ENCODE results near the gene SLC38A3. TPM values are rescaled to one million over a fixed set of nuclear protein-coding genes. Genes with fewer than 3 reads are reported as not detected.

Gene SLC38A3
- not detected in 2 replicates for total RNA-seq

GRCh38 chr3:50204804-50205412 lies at the start of gene SLC38A3:
TSS of gene SLC38A3 (plus strand) at chr3:50205271. CDS start at chr3:50214200, 8,929 bp downstream.

GRCh38 chr3:50190936-50191660 lies 14.0 kb upstream of the SLC38A3 start, which contains the start of gene GNAT1:
TSS of gene GNAT1 (plus strand) at chr3:50191610. CDS start at chr3:50191726, 116 bp downstream.

GRCh38 chr3:50235716-50236483 lies 30.8 kb downstream of the SLC38A3 start, which contains the start of gene GNAI2:
TSS of gene GNAI2 (plus strand) at chr3:50236204. CDS start at chr3:50236336, 132 bp downstream.

GRCh38 chr3:50268703-50269451 lies 63.8 kb downstream of the SLC38A3 start, which contains the start of gene SEMA3B:
TSS of gene SEMA3B (plus strand) at chr3:50269147. CDS start at chr3:50269241, 94 bp downstream.

Other genes with a start within 250 kb of the SLC38A3 start
- 126 and 184 TPM in 2 replicates for gene RBM5, start 116.4 kb upstream of the SLC38A3 start, total RNA-seq
- gene SEMA3F, start 49.9 kb upstream of the SLC38A3 start, total RNA-seq: 7.4 and 7.6 TPM in 2 replicates
- not detected in 2 replicates for gene GNAT1, start 13.7 kb upstream of the SLC38A3 start, total RNA-seq
- gene GNAI2, start 30.9 kb downstream of the SLC38A3 start, total RNA-seq: 340 and 347 TPM in 2 replicates
- 26.0 and 88.5 TPM in 2 replicates for gene SEMA3B, start 63.9 kb downstream of the SLC38A3 start, total RNA-seq
- gene LSMEM2, start 73.8 kb downstream of the SLC38A3 start, total RNA-seq: 0.17 TPM in 1 of 2 replicates, not detected in the other
- 50.6 and 51.2 TPM in 2 replicates for gene IFRD2, start 87.2 kb downstream of the SLC38A3 start, total RNA-seq
- gene HYAL3, start 94.1 kb downstream of the SLC38A3 start, total RNA-seq: 3.3 and 14.9 TPM in 2 replicates
- 5.5 and 6.0 TPM in 2 replicates for gene NAA80, start 94.1 kb downstream of the SLC38A3 start, total RNA-seq
- gene HYAL1, start 98.3 kb downstream of the SLC38A3 start, total RNA-seq: 4.2 and 6.1 TPM in 2 replicates
- gene HYAL2, start 117.5 kb downstream of the SLC38A3 start, total RNA-seq: 46.1 and 86.3 TPM in 2 replicates
- 11.2 and 20.8 TPM in 2 replicates for gene TUSC2, start 123.0 kb downstream of the SLC38A3 start, total RNA-seq
- 43.8 and 49.6 TPM in 2 replicates for gene RASSF1, start 135.6 kb downstream of the SLC38A3 start, total RNA-seq
- 1.5 and 2.9 TPM in 2 replicates for gene ZMYND10, start 140.5 kb downstream of the SLC38A3 start, total RNA-seq
- 22.5 and 26.5 TPM in 2 replicates for gene NPRL2, start 145.5 kb downstream of the SLC38A3 start, total RNA-seq
- gene CYB561D2, start 145.6 kb downstream of the SLC38A3 start, total RNA-seq: 29.6 and 38.5 TPM in 2 replicates
- gene TMEM115, start 154.2 kb downstream of the SLC38A3 start, total RNA-seq: 45.5 and 84.4 TPM in 2 replicates

Measured in smooth muscle cell of trachea (primary cell).